ENCODE data around the gene CST7.

CST7 gene

DNA sequence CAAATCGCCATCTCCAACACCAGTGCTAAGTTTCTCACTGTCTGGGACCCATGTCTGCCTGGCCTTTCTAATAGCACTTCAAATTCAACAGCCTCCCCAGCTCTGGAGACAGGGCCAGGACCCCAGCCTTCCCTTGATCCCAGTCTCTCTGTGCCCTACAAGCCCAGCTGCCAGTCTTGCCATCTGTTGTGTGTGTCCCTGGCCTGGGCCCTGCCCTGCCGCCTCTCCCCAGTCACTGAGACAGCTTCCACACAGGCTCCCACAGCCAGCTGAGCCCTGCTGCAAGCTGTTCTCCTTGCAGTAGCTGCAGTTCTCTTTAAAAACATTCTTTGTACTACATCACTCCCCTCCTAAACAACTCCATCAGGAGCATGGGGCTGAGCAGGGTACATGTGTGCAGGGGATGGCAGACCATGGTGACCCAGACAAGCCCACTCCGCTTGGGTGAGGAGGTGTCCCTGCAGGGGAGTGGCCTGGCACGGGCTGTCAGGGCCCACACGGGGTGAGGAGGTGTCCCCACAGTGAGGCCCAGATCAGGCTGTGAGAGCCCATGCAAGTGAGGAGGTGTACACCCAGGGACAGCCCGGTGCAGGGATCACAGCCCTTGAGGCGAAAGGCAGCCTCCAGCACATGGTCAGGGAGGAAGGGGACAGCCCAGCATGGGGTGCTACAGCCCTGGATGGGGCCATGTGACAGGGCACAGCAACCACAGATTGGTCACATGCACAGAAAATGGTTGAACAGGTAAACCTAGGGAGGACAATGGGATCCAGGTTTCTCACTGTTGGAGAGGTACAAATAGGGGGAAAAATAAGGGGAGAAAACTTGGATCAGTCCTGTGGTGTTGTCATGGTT lies 16.2 kb downstream of the CST7 start:
- no peak for DNase-seq

DNA sequence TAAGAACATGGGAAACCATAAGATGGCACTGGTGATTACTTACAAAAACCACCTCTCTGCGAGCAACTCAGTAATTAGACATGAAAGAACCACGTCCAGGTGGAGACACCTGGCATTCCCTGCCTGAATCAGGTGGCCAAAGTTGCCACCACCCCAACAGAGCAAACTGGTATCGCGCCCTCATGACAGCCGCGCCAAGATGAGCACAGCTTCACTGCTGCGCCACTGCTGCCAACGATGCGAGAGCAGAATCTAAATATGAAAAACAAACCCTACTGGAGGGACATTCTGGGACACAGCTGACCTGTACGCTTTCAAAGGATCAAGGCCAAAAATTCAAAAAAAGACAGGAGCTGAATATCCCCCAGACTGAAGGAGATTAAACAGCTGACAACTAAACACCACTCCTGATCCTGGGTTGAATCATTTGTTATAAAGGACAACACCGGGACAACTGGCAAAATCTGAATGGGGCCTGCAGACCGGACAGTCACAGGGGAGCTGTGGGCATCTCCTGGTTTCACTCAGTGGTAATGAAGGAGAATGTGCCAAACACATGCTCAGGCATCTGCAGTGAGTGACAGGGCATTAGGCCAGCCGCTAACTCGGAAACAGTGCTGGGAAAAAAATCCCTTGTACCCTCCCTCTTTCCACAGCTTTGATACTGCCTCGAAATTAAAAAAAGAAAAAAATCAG lies 17.4 kb downstream of the CST7 start:
- DNase-seq, result no peak

DNA sequence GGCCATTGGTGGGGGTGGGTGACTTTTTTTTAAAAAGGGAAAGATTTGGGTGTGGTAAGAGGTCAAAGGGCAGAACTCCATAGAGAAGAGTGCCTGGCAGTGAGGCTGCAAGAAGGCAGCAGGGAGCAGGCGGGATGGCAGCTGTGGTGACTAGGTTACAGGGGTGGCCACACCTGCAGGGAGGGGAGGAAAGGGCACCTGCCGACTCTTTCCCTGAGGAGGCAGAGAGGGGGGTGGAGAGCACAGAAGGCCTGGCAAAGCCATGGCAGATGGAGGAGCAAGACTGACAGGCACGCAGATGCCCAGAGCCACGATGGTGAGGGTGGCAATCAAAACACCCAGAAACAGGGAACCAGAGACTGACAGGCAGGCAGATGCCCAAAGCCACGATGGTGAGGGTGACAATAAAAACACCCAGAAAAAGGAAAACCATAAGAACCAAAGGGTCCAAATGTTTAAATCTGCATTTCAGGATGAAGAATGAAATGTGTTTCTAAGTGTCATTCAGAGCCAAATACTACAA lies 19.3 kb downstream of the CST7 start:
- DNase-seq, result no peak

DNA sequence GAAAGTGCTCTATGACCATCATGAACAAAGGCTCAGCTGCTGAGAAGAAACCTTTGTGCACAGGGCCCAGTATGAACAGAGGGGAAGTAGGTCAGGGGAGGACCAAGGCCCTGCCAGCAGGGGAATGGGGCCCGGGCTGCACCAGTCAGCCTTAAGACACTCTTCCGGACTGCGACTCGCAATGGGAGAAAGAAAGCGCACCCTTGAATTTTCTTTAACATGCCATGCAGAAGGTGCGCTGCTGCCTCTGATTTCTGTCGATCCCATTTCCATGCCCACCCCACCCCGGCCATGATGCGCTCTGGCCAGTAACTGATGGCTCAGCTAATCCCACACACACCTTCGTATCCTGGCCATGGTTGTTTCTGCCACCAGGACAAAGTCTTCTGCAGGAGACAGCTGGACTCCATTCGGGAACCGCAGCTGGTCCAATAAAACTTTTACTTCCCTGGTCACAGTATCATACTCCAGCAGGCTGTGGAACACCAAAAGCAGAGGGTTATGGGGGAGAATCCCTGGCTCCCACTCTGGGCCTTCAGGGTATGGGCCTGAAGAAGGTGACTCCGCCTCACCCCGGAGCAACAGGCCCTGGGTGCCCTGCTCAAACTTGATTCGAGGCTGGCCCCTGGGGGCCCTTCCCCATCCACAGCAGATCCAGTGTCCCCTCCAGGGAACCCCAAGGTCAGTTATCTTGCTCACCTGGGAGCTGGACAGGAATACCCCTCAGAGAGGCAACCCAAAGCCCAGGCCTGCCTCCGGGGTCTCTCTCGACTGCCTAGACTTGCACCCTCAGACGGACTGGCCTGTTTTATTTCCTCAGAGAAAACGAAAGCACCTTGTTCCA lies 20.3 kb downstream of the CST7 start:
- no peak for DNase-seq

DNA sequence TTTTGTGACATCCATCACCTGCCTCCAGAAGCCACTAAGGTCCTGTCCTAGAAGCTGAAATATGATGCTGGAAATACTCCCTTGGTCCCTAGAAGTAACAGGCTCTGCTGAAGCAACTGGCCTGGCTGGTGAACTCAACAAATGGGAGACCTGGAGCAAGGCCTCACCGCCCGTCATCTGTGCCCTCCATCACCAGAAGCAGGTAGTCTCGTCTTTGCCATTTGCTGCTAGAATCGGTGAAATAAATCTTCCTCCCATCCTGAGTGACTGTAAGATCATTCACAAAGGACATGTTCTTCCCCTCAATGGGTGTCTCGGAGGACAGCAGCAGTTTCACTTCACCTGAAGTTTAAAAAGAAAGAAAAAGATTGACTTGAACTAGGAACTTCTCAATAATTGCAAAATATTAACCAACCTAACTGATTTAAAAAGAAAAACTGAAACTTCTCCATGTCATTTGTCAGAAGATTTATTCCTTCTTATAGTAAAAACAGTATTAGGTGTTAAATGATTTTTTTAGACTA lies 21.0 kb downstream of the CST7 start:
- no peak for DNase-seq

DNA sequence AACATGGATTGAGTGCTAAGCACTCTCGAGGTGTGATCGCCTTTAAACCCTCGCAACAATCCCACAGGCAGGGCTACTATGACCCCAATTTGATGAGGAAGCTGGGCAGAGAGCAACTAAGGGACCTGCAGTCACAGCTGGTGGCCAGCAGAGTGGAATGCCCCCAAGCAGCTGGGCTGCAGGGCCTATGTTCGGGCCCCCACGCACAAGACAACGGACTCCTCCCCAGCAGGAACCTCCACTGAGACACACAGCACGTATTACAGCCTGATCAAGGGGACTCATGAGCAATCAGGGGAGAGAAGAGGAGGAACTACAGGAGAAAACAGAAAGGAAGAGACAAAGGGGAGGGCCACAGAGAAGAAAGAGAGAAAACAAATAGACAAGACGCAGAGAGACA lies 21.7 kb downstream of the CST7 start:
- DNase-seq, result no peak

DNA sequence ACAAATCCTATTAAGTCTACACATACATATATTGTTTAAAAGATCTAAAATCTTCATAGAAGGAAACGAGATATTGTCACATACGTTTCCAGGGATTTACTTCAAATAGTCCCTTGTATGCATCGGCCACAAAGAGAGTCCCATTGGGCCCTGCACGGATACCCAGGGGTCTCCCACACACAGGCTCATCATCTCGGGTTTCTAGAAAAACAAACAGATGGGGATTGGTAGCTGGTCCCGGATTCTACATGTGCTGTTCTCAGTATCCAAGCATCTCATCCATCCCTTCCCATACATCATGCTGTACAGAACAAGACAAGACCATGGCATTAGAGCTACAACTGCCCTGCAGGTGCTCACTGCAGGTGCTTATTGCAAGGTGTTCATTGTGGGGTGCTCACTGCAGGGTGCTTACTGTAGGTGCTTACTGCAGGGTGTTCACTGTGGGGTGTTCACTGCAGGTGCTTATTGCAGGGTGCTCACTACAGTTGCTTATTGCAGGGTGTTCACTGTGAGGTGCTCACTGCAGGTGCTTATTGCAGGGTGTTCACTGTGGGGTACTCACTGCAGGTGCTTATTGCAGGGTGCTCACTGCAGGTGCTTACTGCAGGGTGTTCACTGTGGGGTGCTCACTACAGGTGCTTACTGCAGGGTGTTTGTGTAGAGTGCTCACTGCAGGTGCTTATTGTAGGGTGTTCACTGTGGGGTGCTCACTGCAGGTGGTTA lies 22.5 kb downstream of the CST7 start:
- DNase-seq, result no peak

DNA sequence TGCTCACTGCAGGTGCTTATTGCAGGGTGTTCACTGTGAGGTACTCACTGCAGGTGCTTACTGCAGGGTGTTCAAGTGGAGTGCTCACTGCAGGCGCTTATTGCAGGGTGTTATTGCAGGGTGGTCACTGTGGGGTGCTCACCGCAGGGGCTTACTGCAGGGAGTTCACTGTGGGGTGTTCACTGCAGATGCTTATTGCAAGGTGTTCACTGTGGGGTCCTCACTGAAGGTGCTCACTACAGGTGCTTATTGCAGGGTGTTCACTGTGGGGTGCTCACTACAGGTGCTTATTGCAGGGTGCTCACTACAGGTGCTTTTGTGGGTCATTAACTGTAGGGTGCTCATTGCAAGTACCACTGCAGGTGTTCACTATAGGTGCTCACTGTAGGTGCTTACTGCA lies 23.3 kb downstream of the CST7 start:
- no peak for DNase-seq

DNA sequence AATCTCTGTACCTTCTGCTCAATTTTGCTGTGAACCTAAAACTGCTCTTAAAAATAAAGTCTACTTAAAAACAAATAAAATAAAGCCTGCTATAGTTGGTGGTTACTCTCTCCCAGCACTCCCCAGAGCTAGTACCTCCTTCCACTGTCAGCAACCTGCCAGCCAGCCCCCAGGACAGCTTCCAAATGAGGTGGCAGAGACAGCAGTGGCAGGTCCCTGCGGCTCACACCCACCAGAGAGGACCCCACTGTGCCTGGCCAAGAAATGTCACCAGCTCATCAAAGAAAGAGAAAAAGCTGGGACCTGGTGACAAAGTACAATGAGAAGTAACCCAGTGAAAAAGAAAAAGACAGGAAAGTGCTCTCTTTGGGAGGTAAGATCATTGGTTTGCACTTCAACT lies 28.3 kb downstream of the CST7 start:
- no peak for DNase-seq

DNA sequence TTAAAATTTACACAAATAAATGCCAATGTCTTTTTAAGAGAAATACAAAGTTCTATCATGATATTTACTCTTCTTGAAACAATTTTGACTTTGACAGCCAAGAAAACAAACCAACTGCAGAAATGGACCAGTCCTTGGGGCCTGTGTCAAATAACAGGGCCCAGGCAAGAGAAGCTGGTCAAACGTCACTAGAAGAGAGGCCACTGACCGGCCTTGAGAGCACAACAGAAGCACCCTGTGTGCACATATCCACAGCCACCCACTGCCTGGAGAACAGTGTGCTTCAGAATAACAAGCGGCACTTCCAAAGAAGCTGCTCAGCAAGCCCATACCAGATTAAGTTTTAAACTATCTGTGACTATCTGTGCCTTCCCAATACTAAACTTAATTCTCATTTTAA lies 28.7 kb downstream of the CST7 start:
- DNase-seq, result no peak

DNA sequence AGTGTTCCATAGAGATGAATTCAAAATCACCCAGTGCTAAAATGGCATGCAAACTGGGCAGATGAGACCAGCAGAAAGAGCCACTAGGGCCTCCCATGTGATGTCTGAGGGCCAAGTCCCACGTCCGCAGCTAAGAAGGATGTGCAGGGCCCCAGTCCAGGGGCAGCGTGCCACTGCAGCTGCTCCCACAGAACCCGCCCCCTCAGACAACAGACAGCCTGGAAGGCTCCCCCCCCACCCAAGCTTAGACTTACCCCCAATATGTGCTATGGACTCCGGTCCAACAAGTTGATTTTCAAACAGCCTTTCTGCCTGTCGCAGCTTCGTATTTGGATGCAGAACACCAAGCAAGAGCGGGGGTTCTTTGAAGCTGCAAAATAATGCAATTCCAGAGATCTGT lies 29.4 kb downstream of the CST7 start:
- DNase-seq, result no peak

DNA sequence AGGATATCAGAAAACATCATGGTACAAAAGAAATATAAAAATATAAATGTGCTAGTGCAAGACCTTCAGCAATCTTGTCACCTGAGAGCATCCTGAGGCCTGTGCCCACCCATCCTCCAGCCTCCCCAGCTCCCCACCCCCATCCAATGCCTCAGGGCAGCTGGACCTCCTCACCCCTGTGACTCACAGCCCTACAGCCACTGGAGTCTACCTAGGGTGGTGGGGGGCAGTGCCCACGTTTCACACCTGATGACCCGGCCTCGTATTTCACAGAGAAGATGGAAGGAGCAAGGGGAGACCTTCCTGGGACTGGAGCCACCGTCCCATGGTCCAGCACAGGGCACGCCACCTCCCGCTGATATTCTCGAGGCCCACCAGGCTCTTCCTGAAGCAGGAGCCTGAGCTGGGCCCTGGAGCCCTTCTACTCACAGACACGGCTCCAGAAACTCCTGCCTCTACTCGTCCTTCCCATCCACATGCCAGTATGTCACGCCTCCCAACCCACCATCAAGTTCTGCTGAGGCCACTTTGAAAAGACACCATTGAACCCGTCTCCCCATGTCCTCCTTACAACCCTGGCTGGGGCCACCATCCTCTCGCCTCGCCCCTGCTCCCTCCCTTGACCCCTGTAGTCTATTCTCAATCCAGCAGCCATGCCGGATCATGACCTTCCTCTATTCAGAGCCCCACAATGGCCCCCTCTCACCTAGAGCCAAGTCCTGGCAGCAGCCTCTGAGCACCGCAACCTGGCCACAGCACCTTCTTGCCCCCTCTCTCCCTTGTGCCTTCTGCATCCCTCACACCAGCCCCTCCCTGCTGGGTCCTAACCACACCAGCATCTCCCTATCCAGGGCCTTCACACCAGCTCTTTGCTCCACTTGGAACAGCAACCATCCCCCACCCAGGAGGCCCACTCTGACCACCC lies 30.2 kb downstream of the CST7 start:
- no peak for DNase-seq

DNA sequence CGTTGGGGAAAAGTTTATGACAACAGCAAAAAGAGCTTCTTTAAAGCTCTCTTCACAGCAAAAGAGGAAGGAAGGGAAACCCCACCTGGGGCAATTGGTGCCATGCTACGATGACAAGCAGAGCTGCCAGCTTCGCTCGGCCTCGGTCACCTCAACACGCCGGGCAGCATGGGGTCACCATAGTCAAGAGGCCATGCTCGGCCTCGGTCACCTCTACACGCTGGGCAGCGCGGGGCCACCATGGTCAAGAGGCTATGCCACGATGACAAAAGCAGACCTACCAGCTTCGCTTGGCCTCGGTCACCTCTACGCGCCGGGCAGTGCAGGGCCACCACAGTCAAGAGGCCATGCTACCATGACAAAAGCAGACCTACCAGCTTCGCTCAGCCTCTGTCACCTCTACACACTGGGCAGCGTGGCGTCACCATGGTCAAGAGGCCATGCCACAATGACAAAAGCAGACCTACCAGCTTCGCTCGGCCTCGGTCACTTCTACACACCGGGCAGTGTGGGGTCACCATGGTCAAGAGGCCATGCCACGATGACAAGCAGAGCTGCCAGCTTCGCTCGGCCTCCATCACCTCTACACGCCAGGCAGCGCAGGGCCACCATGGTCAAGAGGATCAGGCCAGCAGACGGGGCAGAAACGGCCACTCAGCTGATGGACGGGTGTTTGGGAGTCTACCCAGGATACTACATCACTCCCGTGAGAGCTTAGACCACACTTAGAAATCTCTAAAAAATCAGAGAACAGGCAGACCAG lies 31.4 kb downstream of the CST7 start:
- no peak for DNase-seq

DNA sequence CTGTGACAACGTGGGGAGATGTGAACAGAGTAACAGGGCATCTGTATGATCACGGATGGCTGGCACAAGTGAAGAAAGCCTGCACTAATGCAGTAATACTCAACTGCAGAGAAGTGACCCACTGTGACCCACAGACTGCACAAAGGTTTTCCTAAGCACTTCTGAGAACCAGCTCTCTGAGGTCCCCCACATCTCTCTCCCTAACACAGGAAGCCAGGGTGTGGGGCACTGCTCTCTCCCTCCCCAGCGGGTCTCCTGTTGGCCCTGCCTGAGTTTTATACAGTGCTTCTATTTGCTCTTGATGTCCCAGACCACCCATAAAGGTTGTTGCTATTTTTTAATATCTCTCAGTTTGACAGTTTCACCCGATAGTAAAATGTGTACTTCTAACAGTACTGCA lies 32.2 kb downstream of the CST7 start:
- no peak for DNase-seq

DNA sequence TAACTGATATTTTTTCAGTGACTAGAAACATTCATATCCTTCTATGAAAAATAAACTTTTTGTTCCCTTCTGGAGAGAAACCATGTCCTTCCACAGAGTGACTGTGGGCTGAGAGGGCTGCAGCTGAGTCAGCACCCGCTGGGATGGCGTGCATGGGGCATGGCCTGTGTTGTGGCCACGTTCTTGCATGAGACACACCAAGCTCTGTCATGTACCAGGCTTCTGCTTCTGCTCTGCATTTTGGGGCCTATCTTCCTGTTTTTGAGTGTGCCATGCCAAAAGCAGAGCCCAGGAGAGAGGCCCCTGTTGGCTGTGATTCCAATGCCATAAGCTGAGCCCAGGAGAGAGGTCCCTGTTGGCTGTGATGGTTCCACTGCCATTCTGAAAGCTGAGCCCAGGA lies 32.7 kb downstream of the CST7 start:
- no peak for DNase-seq

DNA sequence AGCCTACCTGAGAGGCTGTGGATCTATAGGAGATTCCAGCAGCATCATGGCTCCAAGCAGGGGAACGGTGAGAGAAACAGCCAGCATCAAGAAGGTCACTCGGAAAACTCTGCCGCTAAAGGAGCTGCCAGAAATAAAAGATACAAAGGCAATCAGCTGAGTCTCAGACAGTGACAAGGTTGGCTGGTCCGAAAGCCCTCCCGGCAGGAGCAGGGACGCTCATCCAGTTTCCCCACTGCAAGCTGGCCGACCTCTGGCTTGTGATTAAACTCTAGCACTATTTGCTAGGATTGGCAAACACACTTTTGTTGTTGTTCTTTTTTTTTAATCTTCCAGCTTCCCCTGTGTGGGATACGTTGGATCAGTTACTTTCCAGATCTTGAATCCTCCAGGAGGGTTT lies 34.8 kb downstream of the CST7 start:
- DNase-seq, result no peak

DNA sequence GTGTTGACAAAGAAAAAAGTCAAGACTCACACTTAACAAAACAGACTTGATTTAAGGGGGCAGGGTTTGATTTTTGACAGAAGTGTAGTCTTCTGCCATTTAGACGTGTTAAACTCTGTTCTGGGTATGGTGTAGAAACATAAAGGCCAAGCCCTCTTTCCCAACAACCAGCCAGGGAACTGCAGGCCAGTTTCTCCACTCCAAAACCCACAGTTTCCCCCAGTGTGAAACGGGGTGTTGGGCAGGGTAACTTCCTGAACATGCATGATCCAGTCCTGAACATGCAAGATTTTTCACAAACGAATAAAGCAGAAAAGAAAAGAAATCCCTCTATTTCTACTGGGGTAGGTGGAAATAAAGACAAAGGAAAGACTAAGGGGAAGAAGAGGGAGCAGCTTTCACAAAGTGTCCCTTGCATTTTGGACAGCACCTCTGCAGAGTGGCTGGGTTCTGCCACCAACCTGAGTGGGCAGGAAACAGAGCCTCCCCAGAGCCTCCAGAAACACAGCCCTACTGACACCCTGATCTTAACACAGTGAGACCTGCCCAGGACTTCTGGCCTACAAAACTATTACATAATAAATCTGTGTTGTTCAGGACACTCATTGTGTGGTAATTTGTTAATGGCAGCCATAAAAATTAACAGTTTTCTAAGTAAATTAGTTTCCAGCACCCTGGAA lies 36.0 kb downstream of the CST7 start:
- no peak for DNase-seq

DNA sequence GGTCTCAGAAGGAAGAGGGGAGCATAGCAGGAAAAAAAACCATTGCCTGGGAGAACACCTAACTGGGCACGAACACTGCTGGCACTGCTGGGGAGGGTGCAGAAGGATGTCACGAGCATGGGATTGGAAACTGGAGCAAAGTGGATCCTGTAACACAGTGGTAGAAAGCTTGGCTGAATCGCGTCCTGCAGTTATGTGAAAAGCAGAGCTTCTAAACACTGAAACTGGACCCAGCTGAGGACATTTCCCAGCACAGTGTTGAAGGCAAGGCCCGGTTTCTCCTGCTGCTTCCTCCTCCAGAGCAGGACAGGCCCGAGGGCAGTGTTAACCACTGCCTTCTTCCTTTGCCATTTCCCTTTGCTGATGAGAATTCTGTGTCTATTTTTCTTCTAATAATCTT lies 36.7 kb downstream of the CST7 start:
- DNase-seq, result no peak

DNA sequence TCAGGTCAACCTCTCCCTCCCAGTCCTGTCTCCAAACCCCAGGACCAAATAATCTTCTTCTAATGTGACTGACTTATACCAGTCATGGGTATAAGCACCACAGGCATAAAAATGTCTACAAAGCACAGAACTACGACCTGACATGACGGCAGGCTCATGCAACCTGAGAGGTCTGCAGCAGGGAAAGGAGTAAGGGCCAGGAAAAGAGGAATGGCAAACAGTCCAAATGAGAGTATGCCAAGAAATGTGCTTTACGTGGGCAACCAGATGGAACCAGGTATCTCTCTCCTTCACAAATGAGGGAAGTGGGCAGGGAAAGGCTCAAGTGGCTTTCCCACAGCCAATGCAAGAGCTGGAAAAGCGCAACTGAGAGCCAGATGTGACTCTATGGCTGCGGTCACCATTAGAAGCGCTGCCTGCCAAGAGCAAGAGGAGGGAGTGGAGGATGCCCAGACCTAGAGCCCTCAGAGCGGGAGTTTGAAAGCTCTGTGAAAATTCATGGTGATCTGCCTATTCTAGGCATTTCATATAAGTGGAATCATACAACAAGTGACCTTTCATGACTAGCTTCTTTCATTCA lies 37.5 kb downstream of the CST7 start:
- no peak for DNase-seq

DNA sequence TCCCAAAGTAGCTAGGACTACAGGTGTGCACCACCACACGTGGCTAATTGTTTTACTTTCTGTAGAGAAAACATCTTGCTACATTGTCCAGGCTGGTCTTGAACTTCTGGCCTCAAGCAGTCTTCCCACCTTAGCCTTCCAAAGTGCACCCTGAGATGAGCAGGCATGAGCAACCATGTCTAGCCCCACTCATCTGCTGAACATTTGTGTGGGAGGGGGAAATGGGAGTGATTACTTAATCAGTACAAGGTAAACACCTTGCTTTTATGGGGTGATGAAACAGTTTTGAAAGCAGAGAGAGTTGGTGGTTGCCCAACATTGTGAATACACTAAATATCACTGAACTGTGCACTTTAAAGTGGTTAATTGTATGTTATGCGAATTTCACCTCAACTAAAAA lies 38.2 kb downstream of the CST7 start:
- DNase-seq, result no peak

Measured in SHP77 treated with DMSO at 0.1 percent for 48 hours (cell line).